Neural progenitor cell (in vitro differentiated cells): ENCODE results near the gene MAPKBP1. TPM values are rescaled to one million over a fixed set of nuclear protein-coding genes. Genes with fewer than 3 reads are reported as not detected.

Experiments
- DNase-seq: peaks from one replicate; pipeline ENCODE4 v3.0.0-alpha.2; 2016; ENCODE audit warnings: low spot score
- H2AFZ ChIP-seq: fragments of 200-600 bp; sonication (generic); replicated peaks from 2 replicates; pipeline ENCODE4 v1.6.1; 2016; ENCODE audit warnings: antibody characterized with exemption
- H3F3A ChIP-seq: fragments of 200-600 bp; sonication (generic); 2 replicates; pipeline ENCODE4 v1.6.1; 2016; ENCODE audit warnings: antibody characterized with exemption, low read depth
- H3K27ac ChIP-seq: fragments of 200-600 bp; sonication (generic); 2 replicates; pipeline ENCODE4 v1.5.1; 2016; ENCODE audit warnings: mild to moderate bottlenecking
- H3K27me3 ChIP-seq: fragments of 200-600 bp; sonication (generic); 2 replicates; pipeline ENCODE4 v1.6.1; 2016; ENCODE audit warnings: mild to moderate bottlenecking, moderate library complexity
- H3K36me3 ChIP-seq: fragments of 200-600 bp; sonication (generic); 2 replicates; pipeline ENCODE4 v1.5.1; 2016
- H3K4me1 ChIP-seq: fragments of 200-600 bp; sonication (generic); 2 replicates; pipeline ENCODE4 v1.6.1; 2016; ENCODE audit warnings: mixed run types
- H3K4me2 ChIP-seq: fragments of 200-600 bp; sonication (generic); 2 replicates; pipeline ENCODE4 v1.6.1; 2016
- H3K4me3 ChIP-seq: fragments of 200-600 bp; sonication (generic); 2 replicates; pipeline ENCODE4 v1.5.1; 2016
- H3K79me2 ChIP-seq: fragments of 200-600 bp; sonication (generic); 2 replicates; pipeline ENCODE4 v1.6.1; 2016; ENCODE audit warnings: low read depth
- H3K9ac ChIP-seq: fragments of 200-600 bp; sonication (generic); 2 replicates; pipeline ENCODE4 v1.6.1; 2016
- H3K9me3 ChIP-seq: fragments of 200-600 bp; sonication (generic); 2 replicates; pipeline ENCODE4 v1.5.1; 2016; ENCODE audit warnings: low read depth
- H4K20me1 ChIP-seq: fragments of 200-600 bp; sonication (generic); 2 replicates; pipeline ENCODE4 v1.6.1; 2016; ENCODE audit warnings: low read depth
- H3K27ac Mint-ChIP-seq: 3 replicates; pipeline ENCODE4 v1.8.0; 2021; ENCODE audit warnings: mixed read lengths
- H3K27me3 Mint-ChIP-seq: 2 replicates; pipeline ENCODE4 v1.8.0; 2022; ENCODE audit warnings: low read depth, mild to moderate bottlenecking, inconsistent platforms, moderate library complexity, mixed read lengths; ENCODE audit not compliant: insufficient read depth
- H3K36me3 Mint-ChIP-seq: 3 replicates; pipeline ENCODE4 v1.8.0; 2021; ENCODE audit warnings: mixed read lengths
- H3K4me1 Mint-ChIP-seq: 3 replicates; pipeline ENCODE4 v1.8.0; 2021; ENCODE audit warnings: mixed read lengths
- H3K4me3 Mint-ChIP-seq: 3 replicates; pipeline ENCODE4 v1.8.0; 2021; ENCODE audit warnings: mild to moderate bottlenecking, moderate library complexity, mixed read lengths
- H3K9me3 Mint-ChIP-seq: 3 replicates; pipeline ENCODE4 v1.8.0; 2020; ENCODE audit warnings: mixed read lengths
- CTCF ChIP-seq: fragments of 200-600 bp; sonication (generic); IDR thresholded peaks from 2 replicates; pipeline ENCODE4 v1.5.1; 2017; ENCODE audit warnings: antibody characterized with exemption, mild to moderate bottlenecking
- EZH2 ChIP-seq: fragments of 200-600 bp; sonication (generic); IDR thresholded peaks from 2 replicates; pipeline ENCODE4 v1.6.1; 2017; ENCODE audit warnings: antibody characterized with exemption, mild to moderate bottlenecking, moderate library complexity
- EZH2phosphoT487 ChIP-seq: fragments of 200-600 bp; sonication (generic); IDR thresholded peaks from 2 replicates; pipeline ENCODE4 v1.6.1; 2017; ENCODE audit warnings: antibody characterized with exemption
- total RNA-seq: library from RNA; depleted of rRNA; stranded (reverse); fragments of >200 nt; gene quantifications from 2 replicates; pipeline ENCODE4 v1.2.3, GENCODE V29; 2015; ENCODE audit warnings: low replicate concordance

Gene MAPKBP1
- total RNA-seq, 1 donor from 2014 or later, result 10.1 TPM

- Histone ChIP-seq H3K27ac (no peak overlapping the region), H3K4me3 (no peak overlapping the region), H3K4me1 (no peaks in the 10 kb centered on the region), H2AFZ (no peak overlapping the region), H3K27me3 (no peaks in the 10 kb centered on the region), H3F3A (no peaks in the 10 kb centered on the region), H3K9me3 (no peaks in the 10 kb centered on the region), H3K4me2 (no peak overlapping the region), H3K36me3 (no peaks in the 10 kb centered on the region), H3K79me2 (no peaks in the 10 kb centered on the region), H4K20me1 (no peaks in the 10 kb centered on the region), H3K9ac (no peak overlapping the region)
- no peaks in the 10 kb centered on the region for H3K9me3 Mint-ChIP-seq
- peaks cover 20% of the 10 kb centered on the region for H3K36me3 Mint-ChIP-seq
- no peaks in the 10 kb centered on the region for H3K27me3 Mint-ChIP-seq
- TF ChIP-seq CTCF, result no peak
- TF ChIP-seq EZH2phosphoT487, result no peak
- TF ChIP-seq EZH2, result no peak
- H3K27ac Mint-ChIP-seq, result no peak overlapping the region
- peaks cover 4% of the 10 kb centered on the region for H3K4me1 Mint-ChIP-seq
- no peak overlapping the region for H3K4me3 Mint-ChIP-seq
- DNase-seq, result no peak
Measured at GRCh38 chr15:41813426-41813825, 39.1 kb downstream of the MAPKBP1 start.

- no peak overlapping the region for H3K27ac Mint-ChIP-seq
- H3K27me3 Mint-ChIP-seq, result no peaks in the 10 kb centered on the region
- no peaks in the 10 kb centered on the region for H3K27me3 ChIP-seq
- no peak overlapping the region for H3K9ac ChIP-seq
- H3K36me3 Mint-ChIP-seq, result peaks cover 27% of the 10 kb centered on the region
- TF ChIP-seq EZH2 (no peak), CTCF (no peak), EZH2phosphoT487 (no peak)
- no peak overlapping the region for H3K4me3 Mint-ChIP-seq
- peaks cover 4% of the 10 kb centered on the region for H3K4me1 Mint-ChIP-seq
- no peak overlapping the region for H2AFZ ChIP-seq
- no peaks in the 10 kb centered on the region for H3K79me2 ChIP-seq
- no peak overlapping the region for H3K27ac ChIP-seq
- H4K20me1 ChIP-seq, result no peaks in the 10 kb centered on the region
- DNase-seq, result no peak
- no peaks in the 10 kb centered on the region for H3F3A ChIP-seq
- no peak overlapping the region for H3K4me3 ChIP-seq
- no peaks in the 10 kb centered on the region for H3K4me1 ChIP-seq
- no peaks in the 10 kb centered on the region for H3K9me3 Mint-ChIP-seq
- no peak overlapping the region for H3K4me2 ChIP-seq
- H3K36me3 ChIP-seq, result no peaks in the 10 kb centered on the region
- no peaks in the 10 kb centered on the region for H3K9me3 ChIP-seq
Measured at GRCh38 chr15:41814534-41814933, 40.2 kb downstream of the MAPKBP1 start.

- TF ChIP-seq EZH2phosphoT487 (no peak), EZH2 (no peak)
- H3K4me3 ChIP-seq, result no peak overlapping the region
- Mint-ChIP-seq H3K4me3 (no peak overlapping the region), H3K4me1 (peaks cover 2% of the 10 kb centered on the region), H3K27ac (no peak overlapping the region), H3K36me3 (peaks cover 33% of the 10 kb centered on the region), H3K9me3 (no peaks in the 10 kb centered on the region), H3K27me3 (peaks cover 2% of the 10 kb centered on the region)
- H3K79me2 ChIP-seq, result no peaks in the 10 kb centered on the region
- no peaks in the 10 kb centered on the region for H4K20me1 ChIP-seq
- DNase-seq, result no peak
- no peaks in the 10 kb centered on the region for H3K36me3 ChIP-seq
- no peaks in the 10 kb centered on the region for H3K4me1 ChIP-seq
- H3F3A ChIP-seq, result no peaks in the 10 kb centered on the region
- H3K27me3 ChIP-seq, result no peaks in the 10 kb centered on the region
- no peak overlapping the region for H3K4me2 ChIP-seq
- H3K9ac ChIP-seq, result no peak overlapping the region
- H3K27ac ChIP-seq, result no peak overlapping the region
- no peak overlapping the region for H2AFZ ChIP-seq
- H3K9me3 ChIP-seq, result no peaks in the 10 kb centered on the region
Measured at GRCh38 chr15:41816788-41817187, 42.5 kb downstream of the MAPKBP1 start.

GRCh38 chr15:41817327-41817726 lies 43.0 kb downstream of the MAPKBP1 start:
- H2AFZ ChIP-seq, result no peak overlapping the region
- no peaks in the 10 kb centered on the region for H3F3A ChIP-seq
- H3K79me2 ChIP-seq, result no peaks in the 10 kb centered on the region
- Mint-ChIP-seq H3K9me3 (no peaks in the 10 kb centered on the region), H3K4me1 (no peaks in the 10 kb centered on the region), H3K4me3 (no peak overlapping the region), H3K36me3 (peaks cover 33% of the 10 kb centered on the region), H3K27ac (no peak overlapping the region), H3K27me3 (peaks cover 2% of the 10 kb centered on the region)
- no peaks in the 10 kb centered on the region for H4K20me1 ChIP-seq
- no peaks in the 10 kb centered on the region for H3K27me3 ChIP-seq
- no peak overlapping the region for H3K4me3 ChIP-seq
- no peaks in the 10 kb centered on the region for H3K36me3 ChIP-seq
- TF ChIP-seq EZH2phosphoT487, result no peak
- TF ChIP-seq EZH2, result no peak
- TF ChIP-seq CTCF, result no peak
- no peak overlapping the region for H3K27ac ChIP-seq
- no peak overlapping the region for H3K9ac ChIP-seq
- H3K4me1 ChIP-seq, result no peaks in the 10 kb centered on the region
- no peak overlapping the region for H3K4me2 ChIP-seq
- no peak for DNase-seq
- H3K9me3 ChIP-seq, result no peaks in the 10 kb centered on the region
